Coronary artery (tissue), 2 donors: ENCODE results near the gene LIX1L.
A peak's percentile ranks its signal among the peaks of the same experiment; 100 is the strongest.

ENCODE experiments used
- DNase-seq: peaks from one replicate; pipeline ENCODE4 v3.0.0-alpha.2; 2017; ENCODE audit warnings: low spot score
- H3K27ac ChIP-seq, 2 donors: fragments of 200-600 bp; sonication (generic); one replicate each; pipeline ENCODE4 v1.5.1; 2016 to 2019
- H3K4me3 ChIP-seq: fragments of 200-600 bp; sonication (generic); 2 replicates; pipeline ENCODE4 v1.5.1; 2016; ENCODE audit warnings: mild to moderate bottlenecking, moderate library complexity
- TF ChIP-seq, protein P1 (sequence below): fragments of 200-600 bp; sonication (generic); IDR thresholded peaks from one replicate; pipeline ENCODE4 v1.5.1; 2019; ENCODE audit warnings: antibody characterized with exemption

Gene LIX1L

DNA sequence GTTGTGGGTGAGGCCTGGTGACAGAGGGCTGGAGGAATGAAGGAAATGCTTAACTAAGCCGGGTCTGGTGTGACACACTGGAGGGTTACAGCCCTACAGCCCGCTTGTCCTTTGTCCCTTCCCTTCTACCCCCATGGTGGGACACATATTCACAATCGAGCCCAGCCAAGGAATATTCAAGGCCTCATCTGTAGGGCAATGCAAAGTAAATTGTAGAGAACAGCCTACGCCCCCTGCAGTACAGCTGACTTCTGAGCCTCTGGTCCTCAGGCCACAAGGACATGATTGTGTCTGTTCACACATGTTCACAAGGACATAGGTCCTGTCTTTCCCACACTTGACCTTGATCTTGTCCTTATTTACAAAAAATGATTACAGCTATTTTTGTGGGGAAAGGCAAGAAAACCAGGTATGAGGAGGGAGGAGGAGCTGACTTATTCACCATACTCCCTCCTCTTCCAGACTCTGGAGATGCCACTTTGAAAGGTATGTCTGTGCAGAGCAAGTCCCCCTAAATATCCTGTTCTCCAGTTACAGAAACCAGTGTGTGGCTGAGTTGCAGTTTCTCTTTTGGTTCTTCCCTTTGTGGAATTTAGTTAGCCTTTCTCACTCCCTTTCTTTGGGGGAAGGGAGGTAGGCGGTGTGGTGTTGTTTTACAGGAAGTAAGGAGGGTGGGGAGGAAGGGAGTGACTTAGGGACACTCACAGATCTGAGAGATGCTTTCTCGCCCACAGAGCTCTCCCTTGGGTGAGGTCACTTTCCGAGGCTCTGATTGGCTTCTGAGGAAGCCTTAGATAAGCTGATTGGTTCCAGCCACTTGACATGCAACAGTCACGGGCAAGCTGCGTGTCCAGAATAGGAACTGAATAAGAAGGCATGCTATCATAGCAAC, 21.3 kb upstream of the LIX1L start:
- TF ChIP-seq, protein P1, sequence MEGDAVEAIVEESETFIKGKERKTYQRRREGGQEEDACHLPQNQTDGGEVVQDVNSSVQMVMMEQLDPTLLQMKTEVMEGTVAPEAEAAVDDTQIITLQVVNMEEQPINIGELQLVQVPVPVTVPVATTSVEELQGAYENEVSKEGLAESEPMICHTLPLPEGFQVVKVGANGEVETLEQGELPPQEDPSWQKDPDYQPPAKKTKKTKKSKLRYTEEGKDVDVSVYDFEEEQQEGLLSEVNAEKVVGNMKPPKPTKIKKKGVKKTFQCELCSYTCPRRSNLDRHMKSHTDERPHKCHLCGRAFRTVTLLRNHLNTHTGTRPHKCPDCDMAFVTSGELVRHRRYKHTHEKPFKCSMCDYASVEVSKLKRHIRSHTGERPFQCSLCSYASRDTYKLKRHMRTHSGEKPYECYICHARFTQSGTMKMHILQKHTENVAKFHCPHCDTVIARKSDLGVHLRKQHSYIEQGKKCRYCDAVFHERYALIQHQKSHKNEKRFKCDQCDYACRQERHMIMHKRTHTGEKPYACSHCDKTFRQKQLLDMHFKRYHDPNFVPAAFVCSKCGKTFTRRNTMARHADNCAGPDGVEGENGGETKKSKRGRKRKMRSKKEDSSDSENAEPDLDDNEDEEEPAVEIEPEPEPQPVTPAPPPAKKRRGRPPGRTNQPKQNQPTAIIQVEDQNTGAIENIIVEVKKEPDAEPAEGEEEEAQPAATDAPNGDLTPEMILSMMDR: no peak
- Histone ChIP-seq H3K4me3 (peak overlapping the region; percentile 69), H3K27ac (peak overlapping the region; percentile 95 to 99)
- peak; percentile 96 for DNase-seq

DNA sequence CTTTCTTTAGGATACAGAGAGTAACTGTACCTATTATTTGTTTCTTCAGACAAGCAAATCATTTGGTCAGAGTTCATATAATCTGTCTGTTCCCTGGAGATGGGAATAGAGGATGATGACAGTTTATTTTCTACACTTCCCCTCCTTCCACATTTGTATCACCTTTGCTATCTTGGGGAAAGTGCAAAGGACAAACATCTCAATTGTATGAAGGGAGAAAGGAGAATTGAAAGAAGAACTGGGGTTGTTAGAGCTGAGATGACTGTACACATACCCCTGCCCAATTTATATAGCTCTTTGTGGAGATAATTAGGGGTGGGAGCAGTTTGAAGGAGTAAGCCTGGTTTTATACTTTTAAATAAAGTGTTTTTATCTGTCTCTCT, 20.6 kb upstream of the LIX1L start:
- peak overlapping the region; percentile 69 for H3K4me3 ChIP-seq
- no peak for DNase-seq
- TF ChIP-seq, protein P1: no peak
- peak overlapping the region; percentile 95 to 99 for H3K27ac ChIP-seq

DNA sequence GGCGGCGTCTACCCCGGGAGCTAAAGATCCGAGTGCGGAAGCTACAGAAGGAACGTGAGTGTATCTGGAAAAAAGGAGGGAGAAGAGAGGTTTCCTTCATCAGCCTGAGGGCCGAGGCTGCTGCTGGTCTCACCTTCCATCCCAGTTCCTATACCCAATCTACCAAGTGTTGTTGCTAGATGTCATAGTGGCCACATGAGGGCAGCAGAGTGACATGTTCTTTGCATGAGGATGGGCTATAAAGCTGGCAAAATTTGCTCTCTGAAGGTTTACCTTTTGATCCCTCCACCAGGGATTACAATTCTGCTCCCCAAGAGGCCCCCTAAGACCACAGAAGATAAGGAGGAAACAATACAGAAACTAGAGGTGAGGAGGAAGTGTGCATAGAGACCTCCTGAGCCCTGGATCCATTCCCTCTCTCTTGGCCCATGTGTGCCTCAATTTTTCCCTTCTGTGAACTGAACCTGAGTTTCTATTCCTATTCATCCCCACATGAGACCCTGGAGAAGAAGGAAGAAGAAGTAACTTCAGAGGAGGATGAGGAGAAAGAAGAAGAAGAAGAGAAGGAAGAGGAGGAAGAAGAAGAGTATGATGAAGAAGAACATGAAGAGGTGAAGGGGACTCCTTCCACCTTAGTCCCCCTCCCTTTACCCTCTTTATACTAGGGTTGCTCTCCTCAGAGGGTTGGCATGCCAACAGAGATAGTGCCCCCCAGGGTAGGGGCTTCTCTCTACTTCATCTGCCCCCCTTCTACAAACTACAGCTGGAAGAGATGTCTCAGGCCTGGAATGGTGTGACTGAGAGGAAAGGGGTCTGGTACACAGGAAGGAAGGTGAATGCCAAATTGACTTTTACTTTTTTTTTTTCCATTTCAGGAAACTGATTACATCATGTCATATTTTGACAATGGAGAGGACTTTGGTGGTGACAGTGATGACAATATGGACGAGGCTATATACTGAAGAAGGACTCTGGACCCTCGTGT, 20.0 kb upstream of the LIX1L start:
- peak; percentile 80 for DNase-seq
- peak overlapping the region; percentile 69 for H3K4me3 ChIP-seq
- peak overlapping the region; percentile 95 to 99 for H3K27ac ChIP-seq
- TF ChIP-seq, protein P1: peak; percentile 76

DNA sequence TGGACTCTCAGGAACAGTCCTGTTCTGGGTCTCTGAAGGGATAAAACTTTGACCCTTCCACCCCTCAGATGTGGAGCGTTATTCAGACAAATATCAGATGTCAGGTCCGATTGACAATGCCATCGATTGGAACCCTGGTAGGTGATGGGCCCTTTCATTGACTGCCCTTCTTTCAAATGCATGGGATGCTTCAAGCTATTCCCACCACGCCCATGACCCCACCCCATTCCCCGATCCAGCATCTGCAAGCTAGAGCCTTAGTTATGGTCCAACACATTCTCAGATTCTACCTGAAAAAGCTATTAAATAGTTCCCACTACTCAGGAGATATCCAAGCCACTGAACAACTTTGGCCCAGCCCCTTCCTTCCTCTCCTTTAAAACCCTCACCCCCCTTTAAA, 19.2 kb upstream of the LIX1L start:
- Histone ChIP-seq H3K27ac (peak overlapping the region; percentile 95 to 99), H3K4me3 (no peak overlapping the region)
- DNase-seq: no peak
- TF ChIP-seq, protein P1: no peak

DNA sequence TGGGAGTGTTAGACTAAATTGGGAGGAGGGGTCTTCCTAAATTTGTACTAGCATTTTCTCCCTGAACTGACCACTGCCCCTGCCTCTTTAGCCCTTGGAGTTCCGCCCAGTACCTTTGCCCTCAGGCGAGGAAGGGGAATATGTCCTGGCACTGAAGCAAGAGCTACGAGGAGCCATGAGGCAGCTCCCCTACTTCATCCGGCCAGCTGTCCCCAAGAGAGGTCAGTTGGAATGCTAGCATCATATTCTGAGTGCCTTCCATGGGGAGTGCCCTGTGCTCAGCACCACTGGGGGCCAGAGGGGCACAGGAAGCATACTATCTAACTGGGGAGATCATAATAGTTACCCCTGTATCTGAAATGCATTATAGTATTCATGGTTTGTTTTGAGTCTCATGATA, 17.4 kb upstream of the LIX1L start:
- DNase-seq: peak; percentile 57
- TF ChIP-seq, protein P1: no peak
- no peak overlapping the region for H3K27ac ChIP-seq
- no peak overlapping the region for H3K4me3 ChIP-seq

DNA sequence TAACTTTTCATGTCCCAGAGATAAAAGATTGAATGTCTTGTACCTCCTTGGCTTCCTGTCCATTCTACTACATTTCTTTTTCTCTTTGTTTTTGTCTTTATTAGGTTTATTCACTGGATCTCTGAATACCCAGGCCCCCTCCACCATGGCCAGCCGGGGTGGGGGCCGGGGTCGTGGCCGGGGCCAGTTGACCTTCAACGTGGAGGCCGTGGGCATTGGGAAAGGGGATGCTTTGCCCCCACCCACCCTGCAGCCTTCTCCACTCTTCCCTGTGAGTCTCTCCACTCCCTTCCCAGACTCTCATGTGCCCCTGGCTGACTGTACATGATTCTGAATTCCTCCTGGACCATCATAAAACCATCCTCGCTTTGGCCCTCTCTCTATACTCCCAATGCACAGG, 16.9 kb upstream of the LIX1L start:
- TF ChIP-seq, protein P1: no peak
- no peak overlapping the region for H3K27ac ChIP-seq
- peak; percentile 41 for DNase-seq
- H3K4me3 ChIP-seq: no peak overlapping the region
